Muscle of leg (tissue), 11 donors: ENCODE results near the gene PRMT7. TPM values are rescaled to one million over a fixed set of nuclear protein-coding genes. Genes with fewer than 3 reads are reported as not detected.

Experiments used
- DNase-seq: peaks from one replicate; pipeline ENCODE4 v3.0.0; 2013
- H3K27ac ChIP-seq: one replicate; pipeline ENCODE4 v1.5.1; 2013; ENCODE audit warnings: mild to moderate bottlenecking, low read length, control low read depth
- H3K27me3 ChIP-seq: one replicate; pipeline ENCODE4 v1.6.1; 2013; ENCODE audit warnings: low read length; ENCODE audit not compliant: control insufficient read depth, insufficient read depth
- H3K36me3 ChIP-seq: one replicate; pipeline ENCODE4 v1.6.1; 2013; ENCODE audit warnings: low read length; ENCODE audit not compliant: control insufficient read depth, insufficient read depth
- H3K4me1 ChIP-seq: one replicate; pipeline ENCODE4 v1.6.1; 2013; ENCODE audit warnings: low read length; ENCODE audit not compliant: control insufficient read depth, insufficient read depth
- H3K4me3 ChIP-seq: one replicate; pipeline ENCODE4 v1.5.1; 2013; ENCODE audit warnings: low read length, control low read depth
- H3K9me3 ChIP-seq: replicated peaks from 2 replicates; pipeline ENCODE4 v1.6.1; 2013; ENCODE audit warnings: low read depth, low read length; ENCODE audit not compliant: control insufficient read depth
- WGBS: methylation state at CpG from one replicate; pipeline ENCODE4 v1.1.5; 2013; ENCODE audit warnings: missing lambda C conversion rate; ENCODE audit not compliant: insufficient coverage; 5-methylcytosine and 5-hydroxymethylcytosine counted together
- polyA plus RNA-seq, 8 donors: library from polyadenylated mRNA; unstranded; fragments of 120-200 nt; gene quantifications; one replicate each; pipeline versions ENCODE4 v1.2.1 to v1.2.3, GENCODE V29; 2013; ENCODE audit warnings: inconsistent platforms in 1 of 8, low replicate concordance in 1 of 8; ENCODE audit not compliant: insufficient read length in 8 of 8, insufficient read depth in 1 of 8
- total RNA-seq: library from RNA; stranded (reverse); fragments of 120-200 nt; gene quantifications from one replicate; pipeline ENCODE4 v1.2.4, GENCODE V29; 2013

The PRMT7 gene
- total and polyA plus RNA-seq, 9 donors = 40.7 to 54.4 (median 43.5) TPM

GRCh38 chr16:68393333-68393732 lies 82.5 kb downstream of the PRMT7 start:
- no peaks in the 10 kb centered on the region for H3K36me3 ChIP-seq
- no peak overlapping the region for H3K4me3 ChIP-seq
- H3K27me3 ChIP-seq = no peaks in the 10 kb centered on the region
- 92% methylated on average over 2 of the region's 3 CpGs for WGBS
- H3K4me1 ChIP-seq = peaks cover 7% of the 10 kb centered on the region
- H3K27ac ChIP-seq = no peak overlapping the region
- no peaks in the 10 kb centered on the region for H3K9me3 ChIP-seq
- no peak for DNase-seq

- H3K36me3 ChIP-seq = no peaks in the 10 kb centered on the region
- no peak overlapping the region for H3K4me3 ChIP-seq
- 78% methylated on average over 5 of the region's 8 CpGs for WGBS
- no peak overlapping the region for H3K27ac ChIP-seq
- H3K27me3 ChIP-seq = no peaks in the 10 kb centered on the region
- peaks cover 10% of the 10 kb centered on the region for H3K4me1 ChIP-seq
- DNase-seq = no peak
- no peaks in the 10 kb centered on the region for H3K9me3 ChIP-seq
Measured at GRCh38 chr16:68395167-68395786, 84.5 kb downstream of the PRMT7 start.

GRCh38 chr16:68395815-68396214 lies 85.0 kb downstream of the PRMT7 start:
- Histone ChIP-seq H3K36me3 (no peaks in the 10 kb centered on the region), H3K9me3 (no peaks in the 10 kb centered on the region), H3K4me1 (peaks cover 10% of the 10 kb centered on the region), H3K27me3 (no peaks in the 10 kb centered on the region), H3K27ac (no peak overlapping the region), H3K4me3 (no peak overlapping the region)
- DNase-seq = no peak
- 64% methylated on average over 4 of the region's 4 CpGs for WGBS

- Histone ChIP-seq H3K4me3 (no peak overlapping the region), H3K4me1 (peaks cover 10% of the 10 kb centered on the region), H3K27me3 (no peaks in the 10 kb centered on the region), H3K36me3 (no peaks in the 10 kb centered on the region), H3K27ac (no peak overlapping the region), H3K9me3 (no peaks in the 10 kb centered on the region)
- WGBS = 54% methylated on average over 3 of the region's 6 CpGs
- peak; percentile 25 for DNase-seq
Measured at GRCh38 chr16:68396481-68396880, 85.7 kb downstream of the PRMT7 start.

GRCh38 chr16:68397710-68398201 lies 86.9 kb downstream of the PRMT7 start:
- H3K36me3 ChIP-seq = no peaks in the 10 kb centered on the region
- no peaks in the 10 kb centered on the region for H3K9me3 ChIP-seq
- no peak overlapping the region for H3K4me3 ChIP-seq
- 35% methylated on average over 5 of the region's 6 CpGs for WGBS
- peaks cover 10% of the 10 kb centered on the region for H3K4me1 ChIP-seq
- no peak overlapping the region for H3K27ac ChIP-seq
- DNase-seq = peak; percentile 60
- no peaks in the 10 kb centered on the region for H3K27me3 ChIP-seq

GRCh38 chr16:68399456-68399855 lies 88.6 kb downstream of the PRMT7 start:
- no peak overlapping the region for H3K4me3 ChIP-seq
- no peaks in the 10 kb centered on the region for H3K36me3 ChIP-seq
- 80% methylated on average over 2 of the region's 3 CpGs for WGBS
- no peaks in the 10 kb centered on the region for H3K27me3 ChIP-seq
- H3K9me3 ChIP-seq = no peaks in the 10 kb centered on the region
- H3K27ac ChIP-seq = no peak overlapping the region
- DNase-seq = no peak
- peaks cover 10% of the 10 kb centered on the region for H3K4me1 ChIP-seq

- no peaks in the 10 kb centered on the region for H3K36me3 ChIP-seq
- no peaks in the 10 kb centered on the region for H3K9me3 ChIP-seq
- H3K4me3 ChIP-seq = no peak overlapping the region
- 89% methylated on average over 3 of the region's 5 CpGs for WGBS
- no peaks in the 10 kb centered on the region for H3K27me3 ChIP-seq
- no peak overlapping the region for H3K27ac ChIP-seq
- no peak for DNase-seq
- H3K4me1 ChIP-seq = peaks cover 10% of the 10 kb centered on the region
Measured at GRCh38 chr16:68400083-68400923, 89.5 kb downstream of the PRMT7 start.

GRCh38 chr16:68400924-68401460 lies 90.2 kb downstream of the PRMT7 start:
- 68% methylated on average over 4 of the region's 5 CpGs for WGBS
- DNase-seq = no peak
- no peaks in the 10 kb centered on the region for H3K36me3 ChIP-seq
- H3K4me3 ChIP-seq = no peak overlapping the region
- H3K27me3 ChIP-seq = no peaks in the 10 kb centered on the region
- H3K4me1 ChIP-seq = peaks cover 10% of the 10 kb centered on the region
- H3K9me3 ChIP-seq = no peaks in the 10 kb centered on the region
- no peak overlapping the region for H3K27ac ChIP-seq

- Histone ChIP-seq H3K36me3 (no peaks in the 10 kb centered on the region), H3K4me1 (peaks cover 16% of the 10 kb centered on the region), H3K9me3 (no peaks in the 10 kb centered on the region), H3K4me3 (no peak overlapping the region), H3K27me3 (peaks cover 3% of the 10 kb centered on the region), H3K27ac (no peak overlapping the region)
- WGBS = 85% methylated on average over 10 of the region's 13 CpGs
- DNase-seq = no peak
Measured at GRCh38 chr16:68401871-68402747, 91.3 kb downstream of the PRMT7 start.

- H3K36me3 ChIP-seq = no peaks in the 10 kb centered on the region
- 86% methylated on average over 3 of the region's 3 CpGs for WGBS
- no peak overlapping the region for H3K27ac ChIP-seq
- H3K9me3 ChIP-seq = no peaks in the 10 kb centered on the region
- DNase-seq = no peak
- H3K4me3 ChIP-seq = no peak overlapping the region
- peaks cover 15% of the 10 kb centered on the region for H3K4me1 ChIP-seq
- H3K27me3 ChIP-seq = peaks cover 3% of the 10 kb centered on the region
Measured at GRCh38 chr16:68402748-68403040, 91.9 kb downstream of the PRMT7 start.
